Activated CD4-positive, alpha-beta T cell treated with anti-CD3 and anti-CD28 coated beads, Interleukin-2, amount 10 ng/mL, durations not matched to agents 24 days and 14 days (primary cell): ENCODE results near the gene ITPK1. TPM values are rescaled to one million over a fixed set of nuclear protein-coding genes. Genes with fewer than 3 reads are reported as not detected.
"Not testable (repeated sequence)": the region's sequence is repeated elsewhere in the genome, so short reads cannot be mapped to it uniquely, and the experiment has no call there.

Experiments
- DNase-seq: peaks from one replicate; pipeline ENCODE4 v3.0.0; 2022
- H3K27ac Mint-ChIP-seq: one replicate; pipeline ENCODE4 v1.8.0; 2022; ENCODE audit warnings: mild to moderate bottlenecking, mixed read lengths
- H3K27me3 Mint-ChIP-seq: one replicate; pipeline ENCODE4 v1.8.0; 2022; ENCODE audit warnings: mixed read lengths
- H3K36me3 Mint-ChIP-seq: one replicate; pipeline ENCODE4 v1.8.0; 2022; ENCODE audit warnings: low read depth, mild to moderate bottlenecking, mixed read lengths
- H3K4me1 Mint-ChIP-seq: one replicate; pipeline ENCODE4 v1.8.0; 2021; ENCODE audit warnings: mixed read lengths
- H3K4me3 Mint-ChIP-seq: one replicate; pipeline ENCODE4 v1.8.0; 2022; ENCODE audit warnings: mild to moderate bottlenecking, moderate library complexity, mixed read lengths
- H3K9me3 Mint-ChIP-seq: one replicate; pipeline ENCODE4 v1.8.0; 2021; ENCODE audit warnings: mixed read lengths
- intact Hi-C: fragments of 100-400 bp; cut with micrococcal nuclease; formaldehyde crosslinking; loops from one replicate; pipeline ENCODE4 v1.15.1; 2023
- total RNA-seq: library from RNA; stranded (reverse); gene quantifications from 2 replicates; pipeline ENCODE4 v1.2.3, GENCODE V29; 2022

ITPK1 gene
- total RNA-seq, 1 donor from 2014 or later, result 71.0 TPM

DNA sequence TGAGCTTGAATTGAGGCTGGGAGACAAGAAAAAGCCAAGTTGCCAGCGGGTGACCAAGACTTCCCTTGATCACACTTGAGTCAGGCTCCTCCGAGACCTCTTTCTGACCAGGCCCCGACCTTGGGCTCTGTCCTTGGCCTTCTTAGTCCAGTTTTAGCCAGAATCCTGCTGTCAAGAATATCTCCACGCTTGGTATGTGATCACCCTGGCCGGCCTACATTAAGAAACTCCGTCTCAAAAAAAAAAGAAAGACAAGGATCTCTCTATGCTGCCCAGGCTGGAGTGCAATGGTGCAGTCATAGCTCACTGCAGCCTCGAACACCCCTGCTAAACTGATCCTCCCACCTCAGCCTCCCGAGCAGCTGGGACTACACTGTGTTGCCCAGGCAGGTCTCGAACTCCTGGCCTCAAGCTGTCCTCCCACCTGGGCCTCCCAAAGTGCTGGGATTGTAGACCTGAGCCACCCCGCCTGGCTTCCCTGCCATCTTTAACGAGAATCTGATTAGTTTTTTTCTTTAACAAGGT lies 1.0 kb upstream of the ITPK1 start:
- intact Hi-C loops, result loop anchor here (5.0 kb wide), 1 partner anchor 91 kb away; the partner anchor contains the start of genes GON7 and UBR7
- H3K4me1 Mint-ChIP-seq, result peaks cover 26% of the 10 kb centered on the region
- H3K27me3 Mint-ChIP-seq, result no peaks in the 10 kb centered on the region
- peaks cover 2% of the 10 kb centered on the region for H3K36me3 Mint-ChIP-seq
- peak overlapping the region; percentile 76 for H3K4me3 Mint-ChIP-seq
- H3K27ac Mint-ChIP-seq, result peak overlapping the region; percentile 68
- no peak for DNase-seq
- no peaks in the 10 kb centered on the region for H3K9me3 Mint-ChIP-seq

DNA sequence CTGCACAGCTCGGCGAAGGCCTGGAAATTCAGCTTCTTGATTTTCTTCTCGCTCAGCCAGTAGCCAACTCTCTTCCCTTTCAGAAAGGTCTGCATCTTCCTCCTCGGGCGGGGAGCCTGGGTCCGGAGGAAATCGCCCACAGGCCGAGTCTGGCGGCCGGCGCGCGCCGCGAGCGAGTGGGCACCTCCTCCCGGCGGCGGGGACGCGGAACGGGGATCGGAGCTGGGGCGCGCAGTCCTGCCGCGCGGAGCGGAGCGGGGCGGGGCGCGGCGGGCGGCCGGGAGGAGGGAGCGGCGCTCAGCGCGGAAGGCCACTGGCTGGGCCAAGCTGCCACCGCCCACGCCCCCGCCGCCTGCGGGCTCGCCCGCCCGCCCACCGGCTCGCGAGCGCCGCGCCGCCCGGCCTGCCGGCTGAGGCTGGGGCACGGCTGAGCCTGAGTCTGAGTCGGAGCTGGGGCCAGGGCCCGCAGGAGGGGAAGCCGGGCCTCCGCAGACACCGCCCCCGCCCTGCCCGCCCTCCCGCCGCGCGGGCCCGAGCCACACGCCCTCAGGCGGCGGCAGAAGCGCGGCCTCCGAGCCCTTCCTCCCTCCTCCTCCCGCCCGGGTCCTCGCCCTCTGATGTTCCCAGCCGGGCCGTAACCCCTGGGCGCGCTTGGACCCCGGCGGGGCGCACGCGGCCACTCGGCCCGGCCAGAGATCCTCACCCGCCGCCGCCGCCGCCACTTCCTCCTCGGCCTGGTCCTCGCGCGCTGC lies 480 bp downstream of the ITPK1 start:
- Mint-ChIP-seq H3K27me3 (no peaks in the 10 kb centered on the region), H3K27ac (peak overlapping the region; percentile 62), H3K9me3 (no peaks in the 10 kb centered on the region), H3K36me3 (peaks cover 2% of the 10 kb centered on the region), H3K4me1 (peaks cover 26% of the 10 kb centered on the region), H3K4me3 (peak overlapping the region; percentile 90)
- DNase-seq, result peak; percentile 96
- intact Hi-C loops, result loop anchor here (2.0 to 5.0 kb wide), 3 partner anchors 70 to 162 kb away; partner anchors contain the start of genes GON7, LYSET, MOAP1 and UBR7

DNA sequence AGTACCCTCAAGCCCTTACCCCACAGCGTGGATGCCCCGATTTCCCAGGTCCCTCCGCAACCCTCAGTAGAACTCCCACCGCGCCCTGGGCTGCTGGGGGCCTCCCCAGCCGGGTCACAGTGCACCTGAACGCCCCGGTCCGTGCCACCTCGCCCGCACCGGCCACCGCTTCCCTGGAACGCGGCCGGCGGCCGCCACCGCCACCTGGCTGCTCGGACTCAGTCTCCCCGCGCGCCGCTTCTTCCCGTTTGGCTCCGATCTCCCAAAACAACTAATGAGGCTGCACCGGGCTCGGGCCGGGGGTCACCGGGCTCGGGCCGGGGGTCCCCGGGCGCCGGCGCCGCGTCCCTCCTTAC lies 1.0 kb downstream of the ITPK1 start:
- H3K36me3 Mint-ChIP-seq, result peaks cover 2% of the 10 kb centered on the region
- intact Hi-C loops, result loop anchor here (2.0 to 5.0 kb wide), 4 partner anchors 70 to 218 kb away; partner anchors contain the start of genes BTBD7, GON7, LYSET and MOAP1
- DNase-seq, result no peak
- H3K4me1 Mint-ChIP-seq, result peaks cover 29% of the 10 kb centered on the region
- no peaks in the 10 kb centered on the region for H3K27me3 Mint-ChIP-seq
- H3K9me3 Mint-ChIP-seq, result no peaks in the 10 kb centered on the region
- peak overlapping the region; percentile 90 for H3K4me3 Mint-ChIP-seq
- H3K27ac Mint-ChIP-seq, result peak overlapping the region; percentile 35

DNA sequence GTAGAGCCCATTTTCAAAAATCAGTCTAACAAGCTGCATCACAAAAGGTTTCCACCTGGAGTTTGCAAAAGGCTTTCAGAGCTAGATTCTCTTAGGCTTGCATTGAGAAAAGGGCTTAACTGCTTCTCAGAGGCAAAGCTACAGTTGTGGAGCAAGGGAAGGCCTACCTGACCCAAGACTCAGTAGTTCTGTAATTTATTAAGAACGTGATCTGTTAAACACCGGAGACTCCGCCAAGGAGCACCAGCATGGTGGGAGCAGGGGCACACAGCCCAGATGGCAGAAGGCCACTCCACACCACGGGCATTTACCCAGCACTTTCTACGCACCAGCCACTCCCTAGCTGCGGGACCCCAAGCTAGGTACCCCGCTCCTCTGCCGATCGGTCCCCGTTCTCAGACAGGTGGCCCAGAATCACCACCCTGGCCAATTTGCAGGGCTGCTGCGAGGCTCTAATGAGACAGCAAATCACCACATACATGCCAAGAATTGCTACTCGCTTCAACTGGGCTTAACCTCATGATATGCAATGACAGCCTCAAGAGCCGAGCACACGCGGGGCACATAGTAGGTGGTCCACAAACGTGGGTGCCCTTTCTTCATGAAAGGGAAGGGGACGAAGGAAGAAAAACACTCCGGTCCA lies 1.5 kb downstream of the ITPK1 start:
- DNase-seq, result peak; percentile 71
- H3K27ac Mint-ChIP-seq, result peak overlapping the region; percentile 90
- peaks cover 2% of the 10 kb centered on the region for H3K36me3 Mint-ChIP-seq
- H3K4me1 Mint-ChIP-seq, result peaks cover 31% of the 10 kb centered on the region
- no peaks in the 10 kb centered on the region for H3K9me3 Mint-ChIP-seq
- H3K4me3 Mint-ChIP-seq, result peak overlapping the region; percentile 90
- H3K27me3 Mint-ChIP-seq, result no peaks in the 10 kb centered on the region
- intact Hi-C loops, result loop anchor here (2.0 to 5.0 kb wide), 3 partner anchors 71 to 218 kb away; partner anchors contain the start of genes BTBD7, LYSET and MOAP1

DNA sequence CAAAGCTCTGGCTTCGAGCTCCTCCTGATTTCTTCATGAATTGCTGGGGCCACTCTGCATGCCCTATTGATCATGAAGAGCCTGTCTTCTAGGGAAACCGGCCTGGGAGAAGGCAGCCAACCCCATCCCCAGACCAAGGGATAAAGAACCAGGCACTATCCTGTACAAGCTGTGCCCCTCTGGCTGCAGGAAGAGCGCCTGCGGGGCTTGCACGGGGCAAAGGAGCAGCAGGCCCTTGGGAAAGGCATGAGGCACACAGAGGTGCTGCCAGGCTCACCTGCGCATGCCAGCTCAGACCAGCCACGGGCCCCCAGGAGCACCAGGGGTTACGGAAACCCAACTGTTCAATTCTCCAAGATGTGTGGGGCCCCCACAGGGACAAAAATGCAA lies 2.1 kb downstream of the ITPK1 start:
- Mint-ChIP-seq H3K9me3 (no peaks in the 10 kb centered on the region), H3K27ac (peak overlapping the region; percentile 90), H3K4me3 (peak overlapping the region; percentile 90), H3K36me3 (peaks cover 2% of the 10 kb centered on the region), H3K27me3 (no peaks in the 10 kb centered on the region), H3K4me1 (peaks cover 31% of the 10 kb centered on the region)
- DNase-seq, result no peak
- intact Hi-C loops, result loop anchor here (1.0 to 5.0 kb wide), 7 partner anchors 10 to 219 kb away; partner anchors contain the start of genes BTBD7, LYSET and MOAP1

DNA sequence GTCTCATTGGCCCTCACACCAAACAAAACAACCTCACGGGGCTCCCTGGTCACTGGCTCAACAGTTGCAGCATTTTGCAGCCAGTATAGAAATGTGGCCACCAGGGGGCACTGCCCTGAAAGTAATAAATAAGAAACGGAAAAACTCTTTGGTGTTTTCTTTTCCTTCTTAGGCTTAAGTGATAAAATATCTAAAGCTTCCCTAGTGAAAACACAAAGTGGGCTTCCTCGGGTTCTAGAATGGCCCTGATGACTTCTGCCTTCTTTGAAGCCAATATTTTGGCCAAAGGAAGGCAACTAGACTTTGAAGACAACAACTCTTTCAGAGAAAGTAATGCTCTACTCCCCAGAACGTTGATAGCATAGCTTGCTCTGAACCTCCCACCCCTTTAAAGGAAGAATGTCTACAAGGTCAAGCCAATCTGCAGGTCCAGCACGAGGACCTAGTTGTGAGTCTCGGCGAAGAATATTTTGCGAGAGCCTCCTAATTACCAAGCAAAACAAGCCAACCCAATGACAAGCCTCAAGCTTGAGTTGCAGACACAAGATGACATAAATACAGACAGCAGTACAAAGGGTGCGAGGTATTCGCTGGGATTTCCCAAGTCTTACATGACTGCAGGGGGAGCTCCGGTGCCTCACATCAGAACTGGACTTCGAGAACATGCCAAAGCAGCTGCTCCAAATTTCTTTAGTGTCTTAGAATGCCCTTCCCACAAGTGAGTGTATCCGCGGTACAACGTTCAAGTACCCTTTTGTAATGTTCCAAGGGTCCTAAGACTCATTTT lies 2.6 kb downstream of the ITPK1 start:
- intact Hi-C loops, result loop anchor here (1.0 to 5.0 kb wide), 5 partner anchors 10 to 219 kb away; partner anchors contain the start of gene BTBD7
- H3K9me3 Mint-ChIP-seq, result no peaks in the 10 kb centered on the region
- peaks cover 31% of the 10 kb centered on the region for H3K4me1 Mint-ChIP-seq

DNA sequence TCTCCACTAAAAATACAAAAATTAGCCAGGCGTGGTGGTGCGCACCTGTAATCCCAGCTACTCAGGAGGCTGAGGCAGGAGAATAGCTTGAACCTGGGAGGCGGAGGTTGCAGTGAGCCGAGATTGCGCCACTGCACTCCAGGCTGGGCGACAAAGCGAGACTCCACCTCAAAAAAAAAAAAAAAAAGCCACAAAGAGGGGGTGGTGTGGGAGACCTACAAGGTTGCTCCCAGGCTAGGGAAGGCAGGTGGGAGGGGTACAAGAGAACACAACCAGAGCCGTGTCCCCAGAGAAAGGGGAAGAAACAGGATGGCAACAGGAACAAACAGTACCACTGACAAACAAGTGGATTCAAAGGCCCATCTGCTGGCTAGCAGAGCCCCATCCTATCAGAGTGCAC lies 4.2 kb downstream of the ITPK1 start:
- intact Hi-C loops, result loop anchor here (5.0 kb wide), 1 partner anchor 221 kb away; the partner anchor contains the start of gene BTBD7
- H3K4me1 Mint-ChIP-seq, result peaks cover 32% of the 10 kb centered on the region
- DNase-seq, H3K36me3 Mint-ChIP-seq, H3K4me3 Mint-ChIP-seq, H3K9me3 Mint-ChIP-seq, H3K27me3 Mint-ChIP-seq, H3K27ac Mint-ChIP-seq: not testable (repeated sequence)

More for the DNA sequence above, 2.6 kb downstream of the ITPK1 start:
- H3K27ac Mint-ChIP-seq, result peak overlapping the region; percentile 90
- peak overlapping the region; percentile 90 for H3K4me3 Mint-ChIP-seq
- H3K36me3 Mint-ChIP-seq, result peaks cover 2% of the 10 kb centered on the region
- H3K27me3 Mint-ChIP-seq, result no peaks in the 10 kb centered on the region
- DNase-seq, result peak; percentile 93

DNA sequence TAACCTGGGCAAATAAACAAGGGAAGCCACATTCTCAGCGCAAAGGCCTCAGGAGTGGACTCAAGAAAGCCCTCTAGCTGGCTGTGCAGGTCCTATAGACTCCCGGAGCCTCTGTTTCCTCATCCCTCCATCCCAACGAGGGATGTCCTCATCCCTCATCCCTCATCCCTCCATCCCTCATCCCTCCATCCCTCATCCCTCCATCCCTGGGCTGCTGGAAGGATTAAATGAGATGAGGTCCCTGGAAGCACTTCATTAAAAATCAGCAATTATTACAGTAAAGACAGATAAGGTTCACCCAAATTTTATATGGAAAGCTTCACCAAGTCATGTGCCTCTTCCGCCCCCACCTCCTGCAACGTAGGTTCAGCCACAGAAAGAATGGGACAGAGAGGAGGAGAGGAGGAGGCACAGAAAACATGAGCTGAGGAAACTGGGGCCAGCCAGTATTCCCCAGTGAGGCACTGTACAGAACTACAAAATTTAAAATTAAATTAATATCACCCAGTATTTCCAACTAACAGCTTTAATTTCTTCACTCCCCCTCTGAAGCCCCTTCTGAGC lies 4.8 kb downstream of the ITPK1 start:
- H3K36me3 Mint-ChIP-seq, result peaks cover 5% of the 10 kb centered on the region
- H3K9me3 Mint-ChIP-seq, result no peaks in the 10 kb centered on the region
- no peak for DNase-seq
- H3K4me3 Mint-ChIP-seq, result no peak overlapping the region
- intact Hi-C loops, result loop anchor here (5.0 kb wide), 1 partner anchor 221 kb away; the partner anchor contains the start of gene BTBD7
- H3K4me1 Mint-ChIP-seq, result peaks cover 31% of the 10 kb centered on the region
- H3K27ac Mint-ChIP-seq, result no peak overlapping the region
- H3K27me3 Mint-ChIP-seq, result no peaks in the 10 kb centered on the region

DNA sequence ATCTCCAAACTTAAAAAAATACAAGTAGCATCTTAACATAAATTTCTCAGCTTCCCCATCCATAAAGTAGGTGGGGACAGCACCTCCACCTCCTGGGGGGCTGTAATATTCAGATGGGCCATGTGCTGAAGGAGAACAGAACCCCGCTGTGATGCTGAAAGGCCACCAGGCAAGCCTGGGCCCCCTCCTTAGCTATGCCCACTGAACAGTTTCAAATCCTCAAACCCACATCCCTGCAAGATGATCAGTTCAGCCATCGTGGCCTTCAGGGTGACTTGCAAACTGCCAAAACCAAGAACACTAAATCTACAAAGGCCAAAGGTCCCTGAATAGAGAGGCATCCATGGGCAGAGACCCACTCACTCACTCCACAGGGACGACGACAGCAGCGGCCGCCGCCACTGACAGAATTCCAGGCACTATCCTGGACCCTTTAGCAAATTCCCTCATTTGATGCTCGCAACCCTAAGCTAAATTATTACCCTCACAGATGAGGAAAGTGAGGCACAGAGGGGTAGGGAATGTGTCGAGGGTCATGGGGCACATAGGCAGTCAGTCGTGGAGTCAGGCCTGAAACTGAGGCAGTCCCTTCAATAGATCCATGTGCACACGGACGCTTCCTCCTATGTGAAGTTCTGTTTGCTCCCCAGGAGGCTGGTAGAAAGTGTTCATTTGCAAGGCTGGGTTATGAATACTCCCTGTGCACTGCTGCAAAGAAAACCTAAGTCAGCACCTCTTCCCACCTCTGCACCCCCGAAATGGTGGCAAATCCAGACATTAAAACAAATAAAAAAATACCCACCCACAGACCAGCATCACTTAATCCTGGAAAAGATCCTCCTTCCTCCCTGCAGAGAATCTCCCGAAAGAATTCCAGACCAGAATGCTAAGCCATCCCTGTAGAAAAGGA lies 5.9 kb downstream of the ITPK1 start:
- H3K36me3 Mint-ChIP-seq, result peaks cover 5% of the 10 kb centered on the region
- intact Hi-C loops, result loop anchor here (5.0 kb wide), 1 partner anchor 222 kb away; the partner anchor contains the start of gene BTBD7

DNA sequence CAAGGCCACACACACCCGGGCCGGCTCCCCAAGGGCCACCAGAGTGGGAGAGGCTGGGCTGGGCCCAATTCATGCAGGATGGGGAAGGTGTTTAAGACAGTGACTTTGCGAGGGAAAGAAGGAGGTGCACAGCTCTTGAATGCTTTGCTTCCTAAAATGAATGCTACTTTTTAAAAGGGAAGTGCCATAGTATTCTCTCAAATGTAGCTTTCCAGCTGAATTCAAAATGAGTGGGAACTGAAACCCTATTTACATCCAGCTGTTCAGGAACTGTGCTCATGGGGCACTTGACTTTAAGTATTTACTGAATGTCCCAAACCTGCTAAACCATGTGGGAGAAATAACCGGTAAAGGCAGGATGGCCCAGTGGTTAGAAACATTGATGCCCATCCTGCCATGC lies 7.6 kb downstream of the ITPK1 start:
- no peaks in the 10 kb centered on the region for H3K27me3 Mint-ChIP-seq
- peaks cover 39% of the 10 kb centered on the region for H3K4me1 Mint-ChIP-seq
- no peaks in the 10 kb centered on the region for H3K9me3 Mint-ChIP-seq
- no peak for DNase-seq
- no peak overlapping the region for H3K27ac Mint-ChIP-seq
- H3K36me3 Mint-ChIP-seq, result peaks cover 5% of the 10 kb centered on the region
- intact Hi-C loops, result no loop called here
- no peak overlapping the region for H3K4me3 Mint-ChIP-seq

More for the DNA sequence above, 5.9 kb downstream of the ITPK1 start:
- no peak for DNase-seq
- Mint-ChIP-seq H3K27me3 (no peaks in the 10 kb centered on the region), H3K4me3 (no peak overlapping the region), H3K27ac (no peak overlapping the region), H3K9me3 (no peaks in the 10 kb centered on the region), H3K4me1 (peaks cover 37% of the 10 kb centered on the region)

DNA sequence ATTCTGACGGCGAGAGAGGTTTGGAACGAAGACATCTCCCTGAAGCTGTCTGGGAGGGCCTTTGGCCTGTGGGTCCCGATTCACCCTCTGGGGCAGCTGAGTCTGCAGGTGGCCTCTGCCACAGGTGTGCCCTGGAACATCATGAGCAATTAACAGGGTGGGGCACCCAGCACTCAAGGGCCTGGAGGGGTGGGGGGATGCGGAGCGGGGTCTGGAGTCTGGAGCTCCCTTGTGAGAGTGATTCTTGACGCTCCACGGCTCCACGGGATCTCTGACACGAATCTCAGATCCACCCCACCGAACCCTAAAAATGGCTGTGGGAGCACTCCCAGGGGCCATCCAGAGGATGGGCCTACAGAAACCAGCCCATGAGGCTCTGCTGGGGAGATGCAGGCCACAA lies 8.3 kb downstream of the ITPK1 start:
- Mint-ChIP-seq H3K4me1 (peaks cover 35% of the 10 kb centered on the region), H3K4me3 (no peak overlapping the region), H3K9me3 (no peaks in the 10 kb centered on the region), H3K27ac (no peak overlapping the region), H3K36me3 (peaks cover 3% of the 10 kb centered on the region), H3K27me3 (no peaks in the 10 kb centered on the region)
- intact Hi-C loops, result no loop called here
- DNase-seq, result no peak

DNA sequence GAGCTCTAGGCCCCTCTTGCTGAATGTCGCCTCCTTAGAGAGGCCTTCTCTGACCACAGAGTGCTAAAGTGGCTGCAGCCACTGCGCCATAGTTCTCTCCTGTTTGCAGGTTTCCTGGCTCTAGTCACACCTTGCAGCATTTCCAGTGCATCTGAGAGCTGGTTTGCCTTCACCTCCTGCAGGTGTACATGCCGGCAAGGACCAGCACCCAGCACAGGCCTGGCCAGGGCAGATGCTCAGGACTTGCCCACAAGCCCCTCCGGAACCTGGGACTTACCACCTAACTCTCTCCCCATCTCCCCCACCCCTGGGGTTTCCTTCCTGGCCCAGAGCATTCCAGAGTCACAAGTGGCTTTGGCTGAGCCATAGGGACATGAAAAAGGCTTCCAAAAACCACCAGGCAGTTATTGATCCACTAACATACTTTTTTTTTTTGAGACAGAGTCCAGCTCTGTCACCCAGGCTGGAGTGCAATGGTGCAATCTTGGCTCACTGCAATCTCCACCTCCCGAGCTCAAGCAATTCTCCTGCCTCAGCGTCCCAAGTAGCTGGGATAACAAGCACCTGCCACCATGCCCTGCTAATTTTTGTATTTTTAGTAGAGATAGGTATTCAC lies 9.1 kb downstream of the ITPK1 start:
- intact Hi-C loops, result no loop called here
- DNase-seq, result no peak
- H3K27ac Mint-ChIP-seq, result peak overlapping the region; percentile 67
- H3K4me1 Mint-ChIP-seq, result peaks cover 37% of the 10 kb centered on the region
- no peaks in the 10 kb centered on the region for H3K27me3 Mint-ChIP-seq
- no peaks in the 10 kb centered on the region for H3K9me3 Mint-ChIP-seq
- no peak overlapping the region for H3K4me3 Mint-ChIP-seq
- H3K36me3 Mint-ChIP-seq, result peaks cover 3% of the 10 kb centered on the region
